Body of pancreas (tissue), 4 donors: ENCODE data around the gene SLC6A19. TPM values are rescaled to one million over a fixed set of nuclear protein-coding genes. Genes with fewer than 3 reads are reported as not detected.
A peak's percentile ranks its signal among the peaks of the same experiment; 100 is the strongest.
"Not testable (repeated sequence)": the region's sequence is repeated elsewhere in the genome, so short reads cannot be mapped to it uniquely, and the experiment has no call there.

Experiments used
- ATAC-seq: fragments of 150-250 bp; one replicate; pipeline ENCODE4 v1.9.1; 2016
- DNase-seq, 4 donors: peaks; one replicate each; pipeline ENCODE4 v3.0.0-alpha.2; 2019
- H3K27ac ChIP-seq, 4 donors: fragments of 200-600 bp; sonication (generic); 1 replicate in 3 of 4; 2 replicates in 1 of 4; pipeline versions ENCODE4 v1.5.1 to v1.6.1; 2016 to 2019; ENCODE audit warnings: mild to moderate bottlenecking in 1 of 4, mixed read lengths in 1 of 4, moderate library complexity in 1 of 4
- H3K27me3 ChIP-seq, 2 donors: fragments of 200-600 bp; sonication (generic); one replicate each; pipeline ENCODE4 v1.6.0; 2016; ENCODE audit warnings: mild to moderate bottlenecking in 1 of 2
- H3K36me3 ChIP-seq, 2 donors: fragments of 200-600 bp; sonication (generic); replicated peaks in 1 of 2; 2 replicates each; pipeline ENCODE4 v1.5.1; 2016; ENCODE audit warnings: low read depth in 2 of 2; ENCODE audit not compliant: insufficient read depth in 1 of 2
- H3K4me1 ChIP-seq: fragments of 200-600 bp; sonication (generic); one replicate; pipeline ENCODE4 v1.6.0; 2016
- H3K4me3 ChIP-seq, 2 donors: fragments of 200-600 bp; sonication (generic); 1 replicate in 1 of 2; 2 replicates in 1 of 2; pipeline ENCODE4 v1.5.1; 2016 to 2019
- H3K9me3 ChIP-seq, 3 donors: fragments of 200-600 bp; sonication (generic); 1 replicate in 2 of 3; 2 replicates in 1 of 3; pipeline ENCODE4 v1.5.1; 2016
- CTCF ChIP-seq, 7 experiments: fragments of 450-650 bp in 4 of 7; fragments of 200-600 bp in 3 of 7; sonication (generic) in 3 of 7; IDR thresholded peaks; one replicate each; pipeline ENCODE4 v1.5.1; 2016 to 2019; ENCODE audit warnings: antibody characterized with exemption in 7 of 7
- POLR2A ChIP-seq, 3 donors: fragments of 450-650 bp; IDR thresholded peaks; one replicate each; pipeline ENCODE4 v1.6.1; 2016; ENCODE audit warnings: antibody characterized with exemption in 3 of 3, mild to moderate bottlenecking in 2 of 3
- WGBS, 2 donors: methylation state at CpG; one replicate each; pipeline ENCODE4 v1.1.5; 2017; 5-methylcytosine and 5-hydroxymethylcytosine counted together
- intact Hi-C: fragments of 100-400 bp; cut with DNase I; formaldehyde crosslinking; loops from one replicate; pipeline ENCODE4 v1.15.1; 2023
- total RNA-seq, 2 donors: library from RNA; depleted of rRNA; stranded (reverse); fragments of >200 nt; gene quantifications; one replicate each; pipeline ENCODE4 v1.1.0, GENCODE V29; 2016

Gene SLC6A19
- total RNA-seq, 2 donors from 2014 or later = 0.66 to 1.3 TPM

- intact Hi-C loops = no loop called here
- H3K27me3 ChIP-seq = peaks cover 0 to 3% of the 10 kb centered on the region in 2 donors
- H3K27ac ChIP-seq = peak overlapping the region in 3 of 4 donors; percentile 64 to 74 (median 71)
- H3K9me3 ChIP-seq = peaks cover 0 to 7% (median 0%) of the 10 kb centered on the region in 3 donors
- peaks cover 34% of the 10 kb centered on the region for H3K4me1 ChIP-seq
- TF ChIP-seq POLR2A (IDR thresholded peaks at IDR 0.05) (no peak), CTCF (IDR thresholded peaks at IDR 0.05) (no peak)
- DNase-seq (no peak), ATAC-seq (peak; percentile 2)
- 18 to 100% methylated on average over 1 to 51 of the region's 51 CpGs for WGBS, 2 donors
- H3K36me3 ChIP-seq = no peaks in the 10 kb centered on the region
- H3K4me3 ChIP-seq = no peak overlapping the region
Measured at GRCh38 chr5:1156033-1156753, 45.2 kb upstream of the SLC6A19 start.

- intact Hi-C loops = no loop called here
- peaks cover 37% of the 10 kb centered on the region for H3K4me1 ChIP-seq
- no peak overlapping the region for H3K27ac ChIP-seq
- H3K27me3 ChIP-seq = peaks cover 0 to 3% of the 10 kb centered on the region in 2 donors
- peaks cover 0 to 7% (median 0%) of the 10 kb centered on the region in 3 donors for H3K9me3 ChIP-seq
- H3K36me3 ChIP-seq = no peaks in the 10 kb centered on the region
- H3K4me3 ChIP-seq = no peak overlapping the region
- 90 to 99% methylated on average over 10 to 11 of the region's 11 CpGs for WGBS, 2 donors
- TF ChIP-seq POLR2A (IDR thresholded peaks at IDR 0.05) (no peak), CTCF (IDR thresholded peaks at IDR 0.05) (no peak)
- ATAC-seq (no peak), DNase-seq (no peak)
Measured at GRCh38 chr5:1156754-1157460, 44.5 kb upstream of the SLC6A19 start.

- H3K4me1 ChIP-seq = peaks cover 37% of the 10 kb centered on the region
- WGBS, 2 donors = 59 to 71% methylated on average over 2 of the region's 2 CpGs
- H3K27ac ChIP-seq, DNase-seq, H3K36me3 ChIP-seq, ATAC-seq, intact Hi-C loops, H3K27me3 ChIP-seq, H3K9me3 ChIP-seq, H3K4me3 ChIP-seq: not testable (repeated sequence)
Measured at GRCh38 chr5:1157461-1157986, 43.9 kb upstream of the SLC6A19 start.

GRCh38 chr5:1158647-1159340 lies 42.6 kb upstream of the SLC6A19 start:
- H3K27ac ChIP-seq = no peak overlapping the region
- peaks cover 29% of the 10 kb centered on the region for H3K4me1 ChIP-seq
- no peak overlapping the region for H3K4me3 ChIP-seq
- intact Hi-C loops = no loop called here
- H3K27me3 ChIP-seq = peaks cover 0 to 3% of the 10 kb centered on the region in 2 donors
- H3K9me3 ChIP-seq = peaks cover 0 to 7% (median 0%) of the 10 kb centered on the region in 3 donors
- no peak for TF ChIP-seq POLR2A (IDR thresholded peaks at IDR 0.05)
- no peak for DNase-seq
- no peaks in the 10 kb centered on the region for H3K36me3 ChIP-seq
- no peak for ATAC-seq
- 77 to 81% methylated on average over 18 to 20 of the region's 20 CpGs for WGBS, 2 donors

- Histone ChIP-seq H3K27me3 (peaks cover 0 to 3% of the 10 kb centered on the region in 2 donors), H3K27ac (no peak overlapping the region), H3K4me3 (no peak overlapping the region), H3K36me3 (no peaks in the 10 kb centered on the region), H3K4me1 (peaks cover 29% of the 10 kb centered on the region), H3K9me3 (peaks cover 0 to 7% (median 0%) of the 10 kb centered on the region in 3 donors)
- ATAC-seq (no peak), DNase-seq (no peak)
- 72 to 81% methylated on average over 11 of the region's 11 CpGs for WGBS, 2 donors
- TF ChIP-seq POLR2A (IDR thresholded peaks at IDR 0.05) (no peak), CTCF (IDR thresholded peaks at IDR 0.05) (no peak)
- intact Hi-C loops = no loop called here
Measured at GRCh38 chr5:1159341-1159675, 42.1 kb upstream of the SLC6A19 start.
